Endothelial cell of umbilical vein (primary cell): ENCODE results near the gene GJE1. TPM values are rescaled to one million over a fixed set of nuclear protein-coding genes. Genes with fewer than 3 reads are reported as not detected.
A peak's percentile ranks its signal among the peaks of the same experiment; 100 is the strongest.

Experiments used
- BruUV-seq: library from RNA; stranded (reverse); fragments of 400-500 nt; replicated peaks from 2 replicates; lab custom pipeline; 2021; lab: Mats Ljungman, UMichigan
- CTCF ChIA-PET: fragments of 300-600, 350-600 bp; sonication (Branson Sonifier 250); formaldehyde crosslinking; loops from one replicate; lab custom pipeline; 2021; ENCODE audit warnings: antibody characterized with exemption, inconsistent platforms; lab: Charles Lee
- POLR2A ChIA-PET: fragments of 300-600, 350-600 bp; sonication (Branson Sonifier 250); formaldehyde crosslinking; loops from one replicate; lab custom pipeline; 2021; ENCODE audit warnings: antibody characterized with exemption, inconsistent platforms; lab: Charles Lee
- DNase-seq: peaks from one replicate; pipeline ENCODE4 v3.0.0-alpha.2; 2011; ENCODE audit warnings: low read depth, low spot score
- FAIRE-seq: peaks from 2 replicates; lab custom pipeline; 2011; peaks lifted over from hg19 to GRCh38; lab: Jason Lieb, UNC
- H2AFZ ChIP-seq: 2 replicates; pipeline ENCODE4 v1.6.0; 2012; ENCODE audit warnings: low read depth, low read length, control low read depth, inconsistent platforms
- H3K27ac ChIP-seq: 2 replicates; pipeline ENCODE4 v1.5.1; 2011; ENCODE audit warnings: low read depth, mild to moderate bottlenecking, control low read depth, low read length, moderate library complexity; ENCODE audit not compliant: insufficient read depth
- H3K27me3 ChIP-seq, 2 experiments: 2 replicates each; pipeline versions ENCODE4 v1.6.0 to v1.6.1; 2011; ENCODE audit warnings: low read length in 2 of 2, mixed read lengths in 1 of 2; ENCODE audit not compliant: control insufficient read depth in 2 of 2, insufficient read depth in 2 of 2
- H3K36me3 ChIP-seq, 2 experiments: 2 replicates in 1 of 2; 3 replicates in 1 of 2; pipeline ENCODE4 v1.5.1; 2011; ENCODE audit warnings: low read length in 2 of 2, mild to moderate bottlenecking in 1 of 2, moderate library complexity in 1 of 2; ENCODE audit not compliant: control insufficient read depth in 2 of 2, insufficient read depth in 2 of 2; ENCODE audit errors: extremely low read depth in 1 of 2
- H3K4me1 ChIP-seq: 3 replicates; pipeline ENCODE4 v1.5.1; 2011; ENCODE audit warnings: mild to moderate bottlenecking, low read length; ENCODE audit not compliant: control insufficient read depth, insufficient read depth; ENCODE audit errors: extremely low read depth
- H3K4me2 ChIP-seq: 2 replicates; pipeline ENCODE4 v1.6.1; 2011; ENCODE audit warnings: low read length, control low read depth, mixed read lengths; ENCODE audit not compliant: insufficient read depth
- H3K4me3 ChIP-seq, 3 experiments: fragments of 200-600 bp in 1 of 3; sonication (generic), shearing (Covaris generic) in 1 of 3; replicated peaks in 1 of 3; 2 replicates each; pipeline ENCODE4 v1.5.1; 2011 to 2016; ENCODE audit warnings: control low read depth in 3 of 3, low read length in 3 of 3, mild to moderate bottlenecking in 2 of 3, inconsistent platforms in 1 of 3, low read depth in 1 of 3, moderate library complexity in 1 of 3; ENCODE audit not compliant: insufficient read depth in 1 of 3
- H3K79me2 ChIP-seq: 2 replicates; pipeline ENCODE4 v1.6.0; 2012; ENCODE audit warnings: low read length, inconsistent platforms; ENCODE audit not compliant: control insufficient read depth, insufficient read depth
- H3K9ac ChIP-seq: replicated peaks from 2 replicates; pipeline ENCODE3; 2011; ENCODE audit warnings: low read length, control low read depth; ENCODE audit not compliant: insufficient read depth; ENCODE audit errors: extremely low read depth
- H3K9me1 ChIP-seq: replicated peaks from 3 replicates; pipeline ENCODE4 v1.6.0; 2011; ENCODE audit warnings: mild to moderate bottlenecking, low read length; ENCODE audit not compliant: control insufficient read depth, insufficient read depth; ENCODE audit errors: extremely low read depth
- H3K9me3 ChIP-seq: replicated peaks from 2 replicates; pipeline ENCODE4 v1.5.1; 2012; ENCODE audit warnings: low read length, inconsistent platforms; ENCODE audit not compliant: control insufficient read depth, insufficient read depth
- H4K20me1 ChIP-seq: replicated peaks from 2 replicates; pipeline ENCODE3; 2011; ENCODE audit warnings: mild to moderate bottlenecking, low read length; ENCODE audit not compliant: control insufficient read depth, insufficient read depth; ENCODE audit errors: extremely low read depth
- CTCF ChIP-seq, 2 donors: IDR thresholded peaks; 1 replicate in 1 of 2; 2 replicates in 1 of 2; pipeline ENCODE4 v1.5.1; 2011; ENCODE audit warnings: low read length in 2 of 2, mild to moderate bottlenecking in 2 of 2, moderate library complexity in 2 of 2, control low read depth in 1 of 2, inconsistent platforms in 1 of 2, low read depth in 1 of 2; ENCODE audit not compliant: insufficient read depth in 1 of 2; ENCODE audit errors: extremely low read depth in 1 of 2
- EZH2 ChIP-seq: IDR thresholded peaks from 2 replicates; pipeline ENCODE4 v1.6.1; 2012; ENCODE audit warnings: borderline replicate concordance, low read depth, mild to moderate bottlenecking, moderate library complexity, low read length, inconsistent platforms; ENCODE audit not compliant: severe bottlenecking
- FOS ChIP-seq: IDR thresholded peaks from 2 replicates; pipeline ENCODE4 v1.6.1; 2011; ENCODE audit warnings: mild to moderate bottlenecking, low read length, moderate library complexity, borderline replicate concordance; ENCODE audit not compliant: insufficient read depth
- JUN ChIP-seq: IDR thresholded peaks from 2 replicates; pipeline ENCODE4 v1.6.1; 2011; ENCODE audit warnings: borderline replicate concordance, low read depth; ENCODE audit not compliant: insufficient read length, insufficient read depth
- MAX ChIP-seq: IDR thresholded peaks from 2 replicates; pipeline ENCODE4 v1.6.1; 2011; ENCODE audit not compliant: insufficient read depth, insufficient read length
- MYC ChIP-seq: IDR thresholded peaks from one replicate; pipeline ENCODE4 v1.6.1; 2011; ENCODE audit warnings: mild to moderate bottlenecking, low read depth, low read length
- POLR2A ChIP-seq: IDR thresholded peaks from 2 replicates; pipeline ENCODE4 v1.6.1; 2012; ENCODE audit warnings: low read depth, mild to moderate bottlenecking, control low read depth, low read length
- dilution Hi-C: fragments of 300-500 bp; cut with MboI; formaldehyde crosslinking; loops from one replicate; pipeline ENCODE4 v1.15.0; 2019; ENCODE audit warnings: low sequenced_read_pairs; ENCODE audit not compliant: extremely low pct_ligation_motif_present
- intact Hi-C: fragments of 100-400 bp; cut with micrococcal nuclease; formaldehyde crosslinking; loops from one replicate; pipeline ENCODE4 v1.10.0; 2022
- polyA plus RNA-seq, 4 experiments: library from polyadenylated mRNA; depleted of rRNA in 3 of 4; stranded (reverse) in 3 of 4; unstranded in 1 of 4; fragments of >200 nt; gene quantifications; 2 replicates each; pipeline versions ENCODE4 v1.2.1 to v1.2.3, GENCODE V29; 2011 to 2012; ENCODE audit warnings: missing spikeins in 1 of 4
- total RNA-seq: library from RNA; stranded (reverse); gene quantifications from 2 replicates; pipeline ENCODE4 v1.2.3, GENCODE V29; 2021

Gene GJE1
- total and polyA plus RNA-seq, 2 donors (not counting 3 experiments of a cell fraction or from before 2014, with no cell fraction given), result not detected

GRCh38 chr6:142118328-142118727 is 14.4 kb upstream of the GJE1 start:
- Histone ChIP-seq H3K9me3 (no peaks in the 10 kb centered on the region), H2AFZ (no peak overlapping the region), H3K4me3 (no peak overlapping the region), H3K4me2 (no peak overlapping the region), H3K27ac (no peak overlapping the region), H3K4me1 (no peaks in the 10 kb centered on the region), H3K27me3 (peaks cover 0 to 2% of the 10 kb centered on the region in 2 experiments), H3K9ac (no peak overlapping the region), H3K9me1 (no peaks in the 10 kb centered on the region), H3K36me3 (no peaks in the 10 kb centered on the region), H3K79me2 (no peaks in the 10 kb centered on the region), H4K20me1 (no peaks in the 10 kb centered on the region)
- intact Hi-C loops (no loop called here), dilution Hi-C loops (no loop called here)
- DNase-seq, result no peak
- TF ChIP-seq FOS, result no peak
- no peak for TF ChIP-seq POLR2A
- TF ChIP-seq MYC, result no peak
- no peak for TF ChIP-seq CTCF (IDR thresholded peaks at IDR 0.05; ENCODE audit: extremely low read depth in 1 of 2, insufficient read depth in 1 of 2, low read depth in 1 of 2, low read length in 2 of 2)
- no peak for TF ChIP-seq EZH2
- POLR2A ChIA-PET, result no interaction called here
- CTCF ChIA-PET, result interaction anchor here (1.2 to 1.9 kb wide), 2 partner anchors 90 to 129 kb away, joined by 4 to 9 read pairs; no protein-coding TSS in a partner anchor
- BruUV-seq, result no TSS peak
- no peak for FAIRE-seq

- H3K27ac ChIP-seq, result no peak overlapping the region
- intact Hi-C loops (no loop called here), dilution Hi-C loops (no loop called here)
- peak; percentile 4 for DNase-seq
- H4K20me1 ChIP-seq, result no peaks in the 10 kb centered on the region
- no peaks in the 10 kb centered on the region for H3K79me2 ChIP-seq
- H3K4me3 ChIP-seq, result no peak overlapping the region
- no peaks in the 10 kb centered on the region for H3K9me1 ChIP-seq
- TF ChIP-seq JUN (no peak), MAX (no peak)
- H2AFZ ChIP-seq, result no peak overlapping the region
- no peaks in the 10 kb centered on the region for H3K36me3 ChIP-seq
- ChIA-PET CTCF (interaction anchor here (1.2 to 1.9 kb wide), 2 partner anchors 89 to 129 kb away, joined by 4 to 9 read pairs; no protein-coding TSS in a partner anchor), POLR2A (no interaction called here)
- H3K4me1 ChIP-seq, result no peaks in the 10 kb centered on the region
- no peak overlapping the region for H3K9ac ChIP-seq
- H3K27me3 ChIP-seq, result peaks cover 0 to 2% of the 10 kb centered on the region in 2 experiments
- no peaks in the 10 kb centered on the region for H3K9me3 ChIP-seq
- no peak overlapping the region for H3K4me2 ChIP-seq
- BruUV-seq, result no TSS peak
- peak; percentile 4 for FAIRE-seq
Measured at GRCh38 chr6:142118925-142119324, 13.8 kb upstream of the GJE1 start.
